K562 (cell line): ENCODE results near the gene NIPAL1. TPM values are rescaled to one million over a fixed set of nuclear protein-coding genes. Genes with fewer than 3 reads are reported as not detected.

Experiments
- ATAC-seq: fragments of 200-7000 bp; cut with Tn5 transposase; 3 replicates; pipeline ENCODE4 v1.9.1; 2020; ENCODE audit warnings: moderate library complexity
- BruUV-seq: library from RNA; stranded (reverse); fragments of 400-500 nt; replicated peaks from 2 replicates; lab custom pipeline; 2021; lab: Mats Ljungman, UMichigan
- CTCF ChIA-PET: fragments of 300-600 bp; formaldehyde crosslinking; extraction: SDS; loops from one replicate; lab custom pipeline; 2021; ENCODE audit warnings: low intra/inter-chr PET ratio; lab: Yijun Ruan, JAX
- POLR2A ChIA-PET: fragments of 300-600, 350-650 bp; sonication (Branson Sonifier 250); formaldehyde crosslinking; extraction: SDS; loops from one replicate; lab custom pipeline; 2021; ENCODE audit warnings: antibody characterized with exemption, inconsistent platforms; lab: Yijun Ruan, JAX
- DNase-seq, 4 experiments: peaks; one replicate each; pipeline versions ENCODE4 v3.0.0 to v3.0.0-alpha.2; 2011 to 2018; ENCODE audit warnings: low spot score in 3 of 4, mixed read lengths in 3 of 4; ENCODE audit errors: extremely low read depth in 1 of 4
- FAIRE-seq: peaks from 2 replicates; lab custom pipeline; 2011; peaks lifted over from hg19 to GRCh38; lab: Jason Lieb, UNC
- H2AFZ ChIP-seq: 2 replicates; pipeline ENCODE4 v1.6.0; 2011; ENCODE audit warnings: low read depth, low read length, control low read depth, inconsistent platforms
- H3K27ac ChIP-seq: fragments of 200-600 bp; 3 replicates; pipeline ENCODE4 v1.8.0; 2011; ENCODE audit warnings: low read depth, mild to moderate bottlenecking, control low read depth, inconsistent platforms, low read length, moderate library complexity, mixed read lengths; ENCODE audit errors: extremely low read depth
- H3K27me3 ChIP-seq, 2 experiments: fragments of 300-600 bp in 1 of 2; 2 replicates in 1 of 2; 3 replicates in 1 of 2; pipeline versions ENCODE4 v1.6.0 to v1.8.0; 2011; ENCODE audit warnings: inconsistent platforms in 2 of 2, low read length in 2 of 2, mild to moderate bottlenecking in 1 of 2, mixed read lengths in 1 of 2, moderate library complexity in 1 of 2; ENCODE audit not compliant: control insufficient read depth in 2 of 2, insufficient read depth in 2 of 2
- H3K36me3 ChIP-seq: fragments of 300-600 bp; 3 replicates; pipeline ENCODE4 v1.8.0; 2011; ENCODE audit warnings: mild to moderate bottlenecking, low read length, inconsistent platforms; ENCODE audit not compliant: control insufficient read depth, insufficient read depth
- H3K4me1 ChIP-seq, 2 experiments: fragments of 200-600 bp in 1 of 2; replicated peaks in 1 of 2; 2 replicates in 1 of 2; 3 replicates in 1 of 2; pipeline versions ENCODE4 v1.5.1 to v1.8.0; 2011; ENCODE audit warnings: inconsistent platforms in 2 of 2, low read length in 2 of 2, mild to moderate bottlenecking in 1 of 2, mixed read lengths in 1 of 2, moderate library complexity in 1 of 2; ENCODE audit not compliant: control insufficient read depth in 2 of 2, insufficient read depth in 2 of 2
- H3K4me2 ChIP-seq: 2 replicates; pipeline ENCODE4 v1.6.1; 2011; ENCODE audit warnings: low read length, control low read depth, inconsistent platforms, mixed read lengths; ENCODE audit not compliant: insufficient read depth
- H3K4me3 ChIP-seq: fragments of 200-600 bp; sonication (generic), shearing (Covaris generic); 2 replicates; pipeline ENCODE4 v1.5.1; 2016; ENCODE audit warnings: control low read depth, inconsistent platforms
- H3K79me2 ChIP-seq: fragments of 200-600 bp; 3 replicates; pipeline ENCODE4 v1.8.0; 2011; ENCODE audit warnings: low read length, inconsistent platforms; ENCODE audit not compliant: control insufficient read depth, insufficient read depth
- H3K9ac ChIP-seq, 2 experiments: 2 replicates each; pipeline versions ENCODE4 v1.6.0 to v1.6.1; 2011; ENCODE audit warnings: low read depth in 2 of 2, low read length in 2 of 2, control low read depth in 1 of 2, inconsistent platforms in 1 of 2, mild to moderate bottlenecking in 1 of 2, mixed read lengths in 1 of 2; ENCODE audit not compliant: insufficient read depth in 1 of 2
- H3K9me1 ChIP-seq: one replicate; pipeline ENCODE4 v1.6.0; 2011; ENCODE audit warnings: inconsistent platforms, mild to moderate bottlenecking, low read length, moderate library complexity; ENCODE audit not compliant: control insufficient read depth, insufficient read depth
- H3K9me3 ChIP-seq: replicated peaks from 2 replicates; pipeline ENCODE4 v1.5.1; 2011; ENCODE audit warnings: low read depth, low read length, inconsistent platforms; ENCODE audit not compliant: control insufficient read depth, insufficient read depth
- H4K20me1 ChIP-seq: replicated peaks from 2 replicates; pipeline ENCODE4 v1.6.1; 2011; ENCODE audit warnings: low read length, inconsistent platforms, mixed read lengths; ENCODE audit not compliant: control insufficient read depth, insufficient read depth
- ATF1 ChIP-seq, 2 experiments: fragments of 450-650 bp in 1 of 2; IDR thresholded peaks; 2 replicates each; pipeline ENCODE4 v1.6.1; 2016; ENCODE audit warnings: missing compliant biosample characterization in 1 of 2, missing genetic modification characterization in 1 of 2
- CCNT2 ChIP-seq: IDR thresholded peaks from 2 replicates; pipeline ENCODE4 v1.6.1; 2011; ENCODE audit warnings: borderline replicate concordance, low read depth, mild to moderate bottlenecking, moderate library complexity, mixed read lengths, low read length; ENCODE audit not compliant: insufficient read length; ENCODE audit errors: extremely low read depth
- FIP1L1 ChIP-seq: fragments of 200-400 bp; formaldehyde crosslinking; IDR thresholded peaks from 2 replicates; pipeline ENCODE4 v1.6.1; 2018; ENCODE audit warnings: mild to moderate bottlenecking, low read depth, low read length; ENCODE audit not compliant: poor library complexity, severe bottlenecking
- KDM5B ChIP-seq: fragments of 200-600 bp; sonication (generic); IDR thresholded peaks from 2 replicates; pipeline ENCODE4 v1.6.1; 2012; ENCODE audit warnings: low read depth, mild to moderate bottlenecking, moderate library complexity, low read length, control low read depth, inconsistent platforms; ENCODE audit not compliant: insufficient replicate concordance
- LARP7 ChIP-seq: fragments of 450-650 bp; IDR thresholded peaks from 2 replicates; pipeline ENCODE4 v1.6.1; 2016
- MYC ChIP-seq, 2 experiments: fragments of 250-450 bp in 1 of 2; sonication (Bioruptor Pico) in 1 of 2; IDR thresholded peaks; 2 replicates each; pipeline versions ENCODE4 v1.5.1 to v1.6.1; 2012 to 2021; ENCODE audit warnings: low read depth in 2 of 2, borderline replicate concordance in 1 of 2, improper control_type of control experiment in 1 of 2, low read length in 1 of 2, mild to moderate bottlenecking in 1 of 2, moderate library complexity in 1 of 2
- NFIC ChIP-seq: fragments of 450-650 bp; IDR thresholded peaks from 2 replicates; pipeline ENCODE4 v1.6.1; 2017; ENCODE audit warnings: mild to moderate bottlenecking, inconsistent platforms
- NR3C1 ChIP-seq: sonication (generic); formaldehyde crosslinking; IDR thresholded peaks from 2 replicates; pipeline ENCODE4 v1.8.1; 2022; ENCODE audit warnings: missing genetic modification reagents
- PBX2 ChIP-seq, 2 experiments: IDR thresholded peaks in 1 of 2; conservative IDR thresholded peaks in 1 of 2; 2 replicates each; pipeline ENCODE4 v1.6.1; 2016; ENCODE audit warnings: low read depth in 2 of 2, mild to moderate bottlenecking in 1 of 2, missing compliant biosample characterization in 1 of 2, missing genetic modification characterization in 1 of 2, moderate library complexity in 1 of 2
- RAD21 ChIP-seq, 2 experiments: fragments of 250-450 bp in 1 of 2; fragments of 450-650 bp in 1 of 2; sonication (Bioruptor Pico) in 1 of 2; formaldehyde crosslinking in 1 of 2; IDR thresholded peaks in 1 of 2; conservative IDR thresholded peaks in 1 of 2; 2 replicates each; pipeline versions ENCODE4 v1.4.0 to v1.8.0; 2020 to 2022; ENCODE audit warnings: mild to moderate bottlenecking in 2 of 2, moderate library complexity in 1 of 2
- ZBTB2 ChIP-seq: fragments of 450-650 bp; IDR thresholded peaks from 2 replicates; pipeline ENCODE4 v1.6.1; 2016; ENCODE audit warnings: antibody characterized with exemption
- ZC3H8 ChIP-seq: fragments of 450-650 bp; IDR thresholded peaks from 2 replicates; pipeline ENCODE4 v1.6.1; 2017
- ZNF311 ChIP-seq: fragments of 250-450 bp; sonication (Bioruptor Pico); IDR thresholded peaks from 2 replicates; pipeline ENCODE4 v1.4.0; 2020; ENCODE audit warnings: mild to moderate bottlenecking, moderate library complexity
- ZNF77 ChIP-seq: fragments of 250-450 bp; sonication (Bioruptor Pico); IDR thresholded peaks from 2 replicates; pipeline ENCODE4 v1.5.0; 2020
- WGBS: fragments of 100-300 bp; shearing (Covaris generic); methylation state at CpG from one replicate; pipeline ENCODE4 v1.1.6; 2016; ENCODE audit warnings: low coverage, mixed read lengths; ENCODE audit not compliant: insufficient coverage; ENCODE audit errors: missing lambda C conversion rate; 5-methylcytosine and 5-hydroxymethylcytosine counted together
- in situ Hi-C: fragments of 300-500 bp; cut with MboI; formaldehyde crosslinking; loops from 4 replicates; pipeline ENCODE4 v1.15.0; 2018; ENCODE audit warnings: inconsistent platforms, mixed read lengths
- intact Hi-C: fragments of 100-400 bp; cut with micrococcal nuclease; formaldehyde crosslinking; loops from 2 replicates; pipeline ENCODE4 v1.14.2; 2022
- polyA plus RNA-seq, 8 experiments: library from polyadenylated mRNA; depleted of rRNA in 4 of 8; stranded (reverse) in 5 of 8; unstranded in 3 of 8; fragments of >200 nt; fragmentation: Nextera tagmentation in 2 of 8; fragmentation: Illumina TruSeq in 1 of 8; extraction: Ambion mirVana in 2 of 8; extraction: Trizol in 1 of 8; gene quantifications; 2 replicates each; pipeline versions ENCODE4 v1.2.1 to v1.2.3, GENCODE V29; 2011 to 2014; ENCODE audit warnings: inconsistent platforms in 1 of 8, missing spikeins in 1 of 8
- total RNA-seq, 7 experiments: library from RNA; depleted of rRNA in 6 of 7; stranded (reverse); fragments of >200 nt in 6 of 7; fragmentation: Illumina TruSeq in 2 of 7; extraction: Trizol in 2 of 7; gene quantifications; 2 replicates each; pipeline versions ENCODE4 v1.2.1 to v1.2.3, GENCODE V29; 2011 to 2021; ENCODE audit warnings: low replicate concordance in 1 of 7
- TF ChIP-seq, protein P1 (sequence below): fragments of 450-650 bp; IDR thresholded peaks from 2 replicates; pipeline ENCODE4 v1.6.1; 2018; ENCODE audit warnings: mild to moderate bottlenecking, low read depth; ENCODE audit not compliant: partially characterized antibody

The NIPAL1 gene
- total and polyA plus RNA-seq, 9 of the 15 experiments (the other 6 are each of a cell fraction or from before 2014, with no cell fraction given): 0.03 to 0.43 (median 0.25) TPM

DNA sequence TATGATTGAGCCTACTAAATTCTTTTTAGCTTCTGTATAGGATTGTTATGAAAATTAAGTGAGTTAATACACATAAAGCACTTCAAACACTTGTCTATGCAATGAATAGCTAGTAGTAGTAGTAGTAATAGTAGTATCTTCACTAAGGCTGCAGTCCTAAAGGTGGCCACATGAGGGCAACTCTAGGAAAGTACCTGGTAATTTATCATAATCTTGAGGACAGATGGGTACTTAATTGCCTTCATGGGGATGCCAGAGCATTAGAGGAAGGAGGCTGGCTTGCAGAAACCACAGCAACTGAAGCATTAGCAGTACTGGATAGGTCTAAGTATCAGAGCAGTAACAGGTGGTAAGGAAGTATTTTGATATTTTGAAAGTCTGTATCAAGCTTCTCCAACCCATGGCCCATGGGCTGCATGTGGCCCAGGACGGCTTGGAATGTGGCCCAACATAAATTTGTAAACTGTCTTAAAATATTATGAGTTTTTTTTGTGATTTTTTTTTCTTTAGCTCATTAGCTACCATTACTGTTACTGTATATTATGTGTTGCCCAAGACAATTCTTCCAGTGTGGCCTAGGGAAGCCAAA lies 17.3 kb downstream of the NIPAL1 start:
- Histone ChIP-seq H3K4me3 (no peak overlapping the region), H3K36me3 (no peaks in the 10 kb centered on the region), H3K4me2 (no peak overlapping the region), H3K9ac (no peak overlapping the region), H2AFZ (no peak overlapping the region), H3K9me1 (no peaks in the 10 kb centered on the region), H3K79me2 (no peaks in the 10 kb centered on the region), H3K27me3 (no peaks in the 10 kb centered on the region), H3K4me1 (no peaks in the 10 kb centered on the region), H4K20me1 (no peaks in the 10 kb centered on the region), H3K27ac (no peak overlapping the region), H3K9me3 (no peaks in the 10 kb centered on the region)
- FAIRE-seq (no peak), DNase-seq (peak; percentile 32 to 41 (median 38)), ATAC-seq (peak; percentile 84)
- BruUV-seq: no TSS peak
- whole genome bisulfite sequencing: 0% methylated on average over 1 of the region's 1 CpG
- ChIA-PET CTCF (no interaction called here), POLR2A (interaction anchor here (0.7 kb wide), 1 partner anchor 527 kb away, joined by 3 read pairs; no protein-coding TSS in a partner anchor)
- intact Hi-C loops (no loop called here), in situ Hi-C loops (no loop called here)
- TF ChIP-seq ZNF311 (CRISPR knock-in tag): no peak
- TF ChIP-seq ZC3H8: no peak
- no peak for TF ChIP-seq NFIC
- no peak for TF ChIP-seq KDM5B
- no peak for TF ChIP-seq FIP1L1
- TF ChIP-seq ZNF77 (CRISPR knock-in tag): no peak
- TF ChIP-seq, protein P1, sequence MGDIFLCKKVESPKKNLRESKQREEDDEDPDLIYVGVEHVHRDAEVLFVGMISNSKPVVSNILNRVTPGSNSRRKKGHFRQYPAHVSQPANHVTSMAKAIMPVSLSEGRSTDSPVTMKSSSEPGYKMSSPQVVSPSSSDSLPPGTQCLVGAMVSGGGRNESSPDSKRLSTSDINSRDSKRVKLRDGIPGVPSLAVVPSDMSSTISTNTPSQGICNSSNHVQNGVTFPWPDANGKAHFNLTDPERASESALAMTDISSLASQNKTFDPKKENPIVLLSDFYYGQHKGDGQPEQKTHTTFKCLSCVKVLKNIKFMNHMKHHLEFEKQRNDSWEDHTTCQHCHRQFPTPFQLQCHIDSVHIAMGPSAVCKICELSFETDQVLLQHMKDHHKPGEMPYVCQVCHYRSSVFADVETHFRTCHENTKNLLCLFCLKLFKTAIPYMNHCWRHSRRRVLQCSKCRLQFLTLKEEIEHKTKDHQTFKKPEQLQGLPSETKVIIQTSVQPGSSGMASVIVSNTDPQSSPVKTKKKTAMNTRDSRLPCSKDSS: no peak
- TF ChIP-seq ZBTB2: no peak
- no peak for TF ChIP-seq ATF1 (CRISPR knock-in tag; IDR thresholded peaks at IDR 0.05)
- TF ChIP-seq ATF1 (tag; IDR thresholded peaks at IDR 0.05): no peak
- TF ChIP-seq MYC (IDR thresholded peaks at IDR 0.05; ENCODE audit: low read depth, low read length): no peak
- TF ChIP-seq MYC (CRISPR knock-in tag; IDR thresholded peaks at IDR 0.05; ENCODE audit: borderline replicate concordance, low read depth): no peak
- no peak for TF ChIP-seq CCNT2
- no peak for TF ChIP-seq LARP7
- no peak for TF ChIP-seq PBX2 (CRISPR knock-in tag; IDR thresholded peaks at IDR 0.05; ENCODE audit: low read depth)
- peak; percentile 88 for TF ChIP-seq PBX2 (tag; conservative IDR thresholded peaks at IDR 0.05; ENCODE audit: low read depth)
- no peak for TF ChIP-seq NR3C1 (CRISPR knock-in tag)
- peak in 1 of 2 experiments; percentile 52; a peak in 2 of 4 replicates for TF ChIP-seq RAD21 (CRISPR knock-in tag; conservative IDR thresholded peaks at IDR 0.05 in 1 of 2, IDR thresholded peaks at IDR 0.05 in 1 of 2)
